T47D (cell line): ENCODE measurements around the gene PIGT.
A peak's percentile ranks its signal among the peaks of the same experiment; 100 is the strongest.

Source experiments
- DNase-seq, 2 experiments: peaks; one replicate each; pipeline versions ENCODE4 v3.0.0 to v3.0.0-alpha.2; 2011 to 2012; ENCODE audit warnings: low read depth in 1 of 2, low spot score in 1 of 2
- JUND ChIP-seq: IDR thresholded peaks from 2 replicates; pipeline ENCODE4 v1.6.1; 2012; ENCODE audit warnings: low read depth
- in situ Hi-C: cut with HindIII; loops from 2 replicates; pipeline ENCODE4 v1.10.0; 2016; ENCODE audit warnings: low sequenced_read_pairs, low pct_unique_long_range_greater_than_20kb

PIGT gene

DNA sequence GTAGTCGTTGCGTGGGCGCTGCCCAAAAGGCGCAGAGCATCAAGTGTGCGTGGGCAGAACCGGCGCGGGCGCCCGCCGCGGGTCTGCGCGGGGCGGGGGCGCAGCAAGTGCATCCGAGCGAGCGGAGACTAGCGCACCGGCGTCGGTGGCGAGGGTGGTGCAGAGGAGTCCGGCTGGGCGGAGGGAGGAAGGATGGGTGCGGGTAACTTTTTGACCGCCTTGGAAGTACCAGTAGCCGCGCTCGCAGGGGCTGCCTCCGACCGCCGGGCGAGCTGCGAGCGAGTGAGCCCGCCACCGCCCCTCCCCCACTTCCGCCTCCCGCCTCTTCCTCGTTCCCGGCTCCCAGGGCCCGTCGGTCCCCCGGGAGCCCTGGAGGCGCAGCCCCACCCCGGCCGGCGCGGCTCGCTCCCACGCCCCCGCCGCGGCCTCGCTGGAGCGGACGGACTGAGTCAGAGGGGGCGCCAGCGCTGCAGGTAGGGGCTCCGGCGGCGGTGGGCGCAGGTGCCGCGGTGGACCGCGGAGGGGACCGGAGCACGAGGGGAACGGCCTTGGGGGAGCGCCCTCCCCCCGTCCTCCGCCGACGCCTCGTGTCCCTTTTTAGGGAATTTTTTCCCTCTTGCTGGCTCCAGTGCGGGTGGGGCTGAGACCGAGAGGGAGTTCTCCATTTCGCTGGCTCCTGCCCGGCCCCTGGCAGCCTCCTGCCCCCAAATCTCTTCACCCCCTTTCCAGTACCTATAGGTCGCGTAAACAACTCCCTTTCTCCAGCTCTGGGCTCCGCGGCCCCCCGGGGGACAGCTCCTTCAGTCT is 9.5 kb upstream of the PIGT start:
- in situ Hi-C loops: no loop called here
- TF ChIP-seq JUND: no peak
- peak; percentile 70 to 71 for DNase-seq

DNA sequence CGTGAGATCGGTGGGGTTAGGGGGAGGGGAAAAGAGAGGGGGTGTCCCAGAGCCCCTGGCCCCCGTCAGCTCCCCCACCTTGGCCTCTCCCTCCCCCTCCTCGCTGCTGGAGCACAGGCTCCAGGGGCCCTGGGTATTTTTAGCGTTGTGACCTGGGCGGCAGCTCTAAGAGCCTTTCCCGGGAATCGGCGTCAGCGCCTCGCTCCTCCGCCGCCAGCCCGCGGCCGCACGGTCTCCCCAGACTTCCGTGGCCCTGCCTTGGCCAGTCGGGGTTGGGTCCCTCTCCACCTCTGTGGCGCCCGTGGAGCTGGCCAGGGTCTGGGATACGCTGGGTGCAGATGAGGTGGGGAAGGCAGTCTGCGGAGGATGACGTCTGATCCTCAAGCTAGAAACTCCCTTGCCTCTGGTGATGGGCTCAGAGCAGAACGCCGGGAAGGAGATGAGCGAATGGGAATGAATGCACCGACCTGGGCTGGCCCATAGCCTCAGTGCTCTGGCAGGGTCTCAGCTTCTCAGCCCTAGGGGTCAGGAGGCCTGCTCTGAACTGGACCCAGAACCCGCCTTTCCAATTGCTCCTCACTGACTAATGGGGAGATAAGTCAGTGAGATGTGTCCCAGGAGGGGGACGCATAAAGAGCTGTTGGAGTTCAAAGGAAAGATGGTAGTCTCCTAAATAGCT is 8.7 kb upstream of the PIGT start:
- peak; percentile 36 to 48 for DNase-seq
- in situ Hi-C loops: no loop called here
- no peak for TF ChIP-seq JUND

DNA sequence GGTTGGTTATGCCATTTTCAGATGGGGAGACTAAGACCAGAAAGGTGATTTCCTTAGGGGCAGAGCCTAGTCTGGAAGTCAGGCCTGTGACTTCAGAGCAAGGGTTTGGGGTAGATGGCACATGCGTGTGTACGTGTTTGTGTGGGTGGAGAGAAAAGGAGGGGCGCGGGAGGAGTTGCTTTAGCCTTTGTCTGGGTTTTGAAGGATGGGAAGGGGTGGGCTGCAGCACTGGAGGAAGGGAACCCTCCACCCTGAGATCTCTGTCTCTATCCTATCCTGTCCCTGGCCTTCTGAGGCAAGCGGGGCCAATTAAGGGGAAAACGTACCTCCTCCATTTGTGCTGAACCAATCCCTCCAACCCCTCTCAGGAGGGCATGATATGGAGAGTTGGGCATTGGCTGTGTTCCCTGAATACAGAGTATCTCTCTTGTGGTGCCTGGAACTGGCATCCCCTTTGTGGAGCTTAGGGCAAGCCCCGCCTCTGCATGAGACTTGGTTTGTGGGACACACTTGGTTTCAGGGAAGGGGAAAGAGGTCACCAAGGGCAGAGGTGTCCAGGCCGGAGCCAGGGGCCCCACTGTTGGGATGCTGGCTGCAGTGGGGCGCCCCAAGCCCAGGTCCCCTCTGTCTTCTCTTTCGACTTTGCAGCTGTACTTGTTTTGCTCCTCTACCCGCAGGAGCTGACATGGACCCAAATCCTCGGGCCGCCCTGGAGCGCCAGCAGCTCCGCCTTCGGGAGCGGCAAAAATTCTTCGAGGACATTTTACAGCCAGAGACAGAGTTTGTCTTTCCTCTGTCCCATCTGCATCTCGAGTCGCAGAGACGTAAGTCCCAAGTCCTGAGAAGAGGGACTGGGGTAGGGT is 7.9 kb upstream of the PIGT start, which contains the start of gene DBNDD2:
Gene DBNDD2 (plus strand): TSS at position 507 of the 863 bp plus-strand sequence. CDS start 179 bp downstream, at position 686.
- no peak for TF ChIP-seq JUND
- no peak for DNase-seq
- in situ Hi-C loops: no loop called here

DNA sequence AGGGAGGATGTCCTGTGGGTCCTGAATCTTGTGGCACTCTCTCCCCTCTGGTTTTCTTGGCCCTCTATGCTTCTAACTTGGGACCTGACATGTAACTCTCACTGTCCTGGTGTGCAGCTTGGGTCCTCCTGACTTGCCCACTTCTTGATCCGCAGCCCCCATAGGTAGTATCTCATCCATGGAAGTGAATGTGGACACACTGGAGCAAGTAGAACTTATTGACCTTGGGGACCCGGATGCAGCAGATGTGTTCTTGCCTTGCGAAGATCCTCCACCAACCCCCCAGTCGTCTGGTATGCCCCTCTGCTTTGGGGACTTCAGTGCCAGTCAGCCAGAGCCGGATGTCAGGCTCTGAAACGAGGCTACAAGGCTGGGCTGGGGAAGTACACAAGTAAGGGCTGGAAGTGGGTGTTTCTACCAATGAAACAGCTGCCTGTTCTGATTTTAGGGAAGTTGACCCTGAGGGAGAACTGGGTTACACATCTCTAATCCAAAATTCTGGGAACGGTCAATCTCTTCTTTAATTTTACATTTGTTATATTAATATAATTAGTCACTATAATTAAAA is 7.2 kb upstream of the PIGT start:
- no peak for TF ChIP-seq JUND
- in situ Hi-C loops: no loop called here
- no peak for DNase-seq

DNA sequence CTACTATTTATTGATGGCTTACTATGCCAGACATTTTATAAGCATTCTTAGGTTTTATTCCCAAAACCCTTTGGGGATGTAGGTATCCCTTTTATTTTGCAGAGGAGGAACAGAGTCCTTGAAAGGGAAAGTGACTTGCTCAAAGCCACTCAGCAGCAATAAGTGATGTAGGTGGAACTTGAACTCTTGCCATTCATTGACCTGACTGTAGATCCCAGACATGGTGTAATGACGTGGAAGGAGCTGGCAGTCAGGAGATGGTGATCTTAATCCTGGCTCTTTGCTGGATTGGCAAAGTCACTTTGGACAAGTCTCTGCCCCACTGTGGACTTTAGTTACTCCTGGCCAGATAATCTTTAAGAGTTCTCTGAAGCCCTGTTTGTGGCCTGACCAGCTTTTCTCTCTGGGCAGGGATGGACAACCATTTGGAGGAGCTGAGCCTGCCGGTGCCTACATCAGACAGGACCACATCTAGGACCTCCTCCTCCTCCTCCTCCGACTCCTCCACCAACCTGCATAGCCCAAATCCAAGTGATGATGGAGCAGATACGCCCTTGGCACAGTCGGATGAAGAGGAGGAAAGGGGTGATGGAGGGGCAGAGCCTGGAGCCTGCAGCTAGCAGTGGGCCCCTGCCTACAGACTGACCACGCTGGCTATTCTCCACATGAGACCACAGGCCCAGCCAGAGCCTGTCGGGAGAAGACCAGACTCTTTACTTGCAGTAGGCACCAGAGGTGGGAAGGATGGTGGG is 6.2 kb upstream of the PIGT start:
- in situ Hi-C loops: no loop called here
- DNase-seq: no peak
- no peak for TF ChIP-seq JUND

DNA sequence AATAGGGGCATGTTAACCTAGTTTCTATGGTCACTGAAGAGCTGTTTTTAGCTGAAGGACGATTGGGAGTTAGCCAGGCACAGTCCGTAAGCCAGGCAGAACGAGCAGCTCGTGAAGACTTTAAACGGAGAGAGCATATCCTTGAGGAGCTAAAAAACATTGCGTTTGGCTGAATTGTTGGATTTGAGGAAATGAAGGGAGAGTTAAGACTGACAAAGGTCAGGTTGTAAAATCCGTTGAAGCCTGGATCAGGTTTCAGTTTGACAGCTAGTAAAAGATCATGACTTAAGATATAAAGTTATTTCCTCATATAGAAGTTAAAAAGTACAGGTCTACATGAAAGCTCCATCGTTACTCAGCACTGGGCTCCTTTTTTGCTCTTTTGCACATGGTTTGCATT is 5.1 kb upstream of the PIGT start:
- peak in 1 of 2 experiments; percentile 41 for DNase-seq
- no peak for TF ChIP-seq JUND
- in situ Hi-C loops: no loop called here

DNA sequence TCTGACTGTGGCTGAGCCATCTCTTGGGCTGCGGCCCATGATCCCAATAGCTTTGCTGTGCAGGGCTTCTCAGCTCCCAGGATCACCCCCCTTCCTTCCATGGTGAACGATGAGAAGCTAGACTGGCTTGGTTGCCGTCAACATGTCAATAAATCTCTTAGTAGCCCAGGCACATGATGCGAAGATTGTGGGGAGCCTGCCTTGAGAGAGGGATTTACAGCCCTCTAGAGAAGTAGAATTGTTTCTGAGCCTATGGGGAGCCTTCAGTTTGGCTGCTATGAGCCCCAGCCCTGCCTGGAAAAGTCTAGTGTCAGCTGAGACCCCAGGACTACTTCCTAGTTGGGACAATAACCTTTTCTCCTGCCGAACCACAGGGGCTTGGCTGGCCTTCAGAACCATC is 3.3 kb upstream of the PIGT start:
- in situ Hi-C loops: no loop called here
- no peak for TF ChIP-seq JUND
- DNase-seq: no peak

DNA sequence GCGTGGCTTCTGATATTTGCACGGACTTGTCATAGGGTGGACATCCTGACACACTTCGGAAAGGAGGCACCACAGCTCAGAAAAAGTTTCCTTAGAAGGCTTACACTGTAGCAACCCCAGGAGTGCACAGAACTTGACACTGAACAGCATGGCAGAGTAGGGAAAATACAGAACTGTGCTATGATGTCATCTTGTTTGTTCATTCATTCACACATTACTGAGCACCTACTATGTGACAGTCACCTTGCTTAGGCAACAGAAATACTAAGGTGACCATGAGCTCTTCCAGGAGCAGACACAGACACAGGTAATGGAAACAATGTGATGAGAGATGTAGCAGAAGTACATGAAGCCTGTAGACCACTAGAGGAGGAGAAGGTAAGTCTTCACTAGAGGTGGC is 2.5 kb upstream of the PIGT start:
- no peak for TF ChIP-seq JUND
- in situ Hi-C loops: no loop called here
- DNase-seq: no peak

DNA sequence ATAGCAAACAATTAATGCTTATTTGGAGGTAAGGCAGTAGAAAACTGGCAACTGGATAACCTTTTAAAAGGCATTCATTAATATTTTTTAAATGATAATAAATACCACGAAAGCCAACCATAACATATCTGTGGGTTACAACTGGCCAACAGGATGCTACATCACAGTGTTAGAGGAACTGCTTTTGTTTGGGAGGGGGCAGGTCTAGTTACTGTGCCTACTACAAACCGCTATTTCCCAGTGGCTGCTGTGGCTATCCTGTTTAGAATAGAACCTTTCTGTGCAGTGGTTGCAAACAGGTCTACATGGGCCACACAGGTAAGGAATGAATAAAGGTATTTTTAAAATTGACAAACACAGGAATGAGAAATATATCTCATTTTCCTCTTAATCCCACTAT is 976 bp downstream of the PIGT start:
- DNase-seq: no peak
- TF ChIP-seq JUND: no peak
- in situ Hi-C loops: no loop called here

DNA sequence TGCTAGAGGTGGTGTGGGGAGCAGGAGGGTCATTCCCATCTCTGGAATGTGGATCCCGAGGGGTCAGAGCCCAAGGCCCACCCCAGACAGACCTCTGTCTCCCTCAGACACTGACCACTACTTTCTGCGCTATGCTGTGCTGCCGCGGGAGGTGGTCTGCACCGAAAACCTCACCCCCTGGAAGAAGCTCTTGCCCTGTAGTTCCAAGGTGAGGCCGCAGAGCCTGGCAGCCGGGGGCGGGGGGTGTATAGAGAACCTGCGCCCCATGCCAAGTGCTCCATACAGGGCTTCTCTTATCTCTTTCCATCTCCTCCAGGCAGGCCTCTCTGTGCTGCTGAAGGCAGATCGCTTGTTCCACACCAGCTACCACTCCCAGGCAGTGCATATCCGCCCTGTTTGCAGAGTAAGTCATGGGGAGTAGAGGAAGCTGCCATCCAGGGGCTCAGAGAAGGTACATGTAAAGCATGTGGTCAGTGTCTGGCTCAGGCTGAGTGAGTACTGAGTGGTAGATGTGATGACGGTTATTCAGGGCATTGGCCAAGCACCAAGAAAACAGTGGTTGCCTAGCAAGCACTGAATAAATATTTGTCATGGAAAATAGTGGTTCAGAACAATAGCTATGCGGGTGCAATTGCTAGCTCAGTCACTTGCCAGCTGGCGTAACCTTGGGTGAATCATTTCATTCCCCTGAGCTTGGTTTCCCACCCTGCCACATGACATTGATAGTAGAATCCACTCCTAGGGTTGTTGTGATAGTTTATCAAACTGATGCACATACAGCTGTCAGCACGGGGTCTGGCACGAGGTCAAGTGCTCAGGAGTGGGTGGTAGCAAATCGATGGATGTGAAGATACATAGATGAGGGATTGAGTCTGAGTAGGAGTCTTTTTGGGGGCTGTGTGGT is 3.5 kb downstream of the PIGT start:
- in situ Hi-C loops: no loop called here
- DNase-seq: peak in 1 of 2 experiments; percentile 83
- no peak for TF ChIP-seq JUND

DNA sequence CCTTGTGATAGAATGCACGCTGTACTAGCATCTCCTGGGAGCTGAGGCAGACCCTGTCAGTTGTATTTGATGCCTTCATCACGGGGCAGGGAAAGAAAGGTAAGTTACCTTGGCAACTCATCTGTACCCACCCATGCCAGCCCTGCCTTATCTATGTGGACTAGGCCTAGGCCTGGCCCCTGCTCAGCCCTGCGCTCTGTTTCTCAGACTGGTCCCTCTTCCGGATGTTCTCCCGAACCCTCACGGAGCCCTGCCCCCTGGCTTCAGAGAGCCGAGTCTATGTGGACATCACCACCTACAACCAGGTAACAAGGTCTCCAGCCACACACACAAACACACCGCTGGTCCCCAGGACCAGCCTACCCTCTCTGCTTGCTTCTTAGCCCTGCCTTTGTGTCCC is 4.2 kb downstream of the PIGT start:
- in situ Hi-C loops: no loop called here
- TF ChIP-seq JUND: no peak
- no peak for DNase-seq
